ENCODE data around the gene DSCAML1. TPM values are rescaled to one million over a fixed set of nuclear protein-coding genes. Genes with fewer than 3 reads are reported as not detected.
"Not testable (repeated sequence)": the region's sequence is repeated elsewhere in the genome, so short reads cannot be mapped to it uniquely, and the experiment has no call there.

The DSCAML1 gene
- total RNA-seq, 1 experiment from 2014 or later, result not detected

- no peak overlapping the region for H3K4me3 ChIP-seq
- DNase-seq, result no peak
- H3K9me3 ChIP-seq, result no peaks in the 10 kb centered on the region
- no peaks in the 10 kb centered on the region for H3K36me3 ChIP-seq
- H3K27me3 ChIP-seq, result peaks cover 23% of the 10 kb centered on the region
These were observed 7.8 kb downstream of the DSCAML1 start for GRCh38 chr11:117789241-117789640.

DNA sequence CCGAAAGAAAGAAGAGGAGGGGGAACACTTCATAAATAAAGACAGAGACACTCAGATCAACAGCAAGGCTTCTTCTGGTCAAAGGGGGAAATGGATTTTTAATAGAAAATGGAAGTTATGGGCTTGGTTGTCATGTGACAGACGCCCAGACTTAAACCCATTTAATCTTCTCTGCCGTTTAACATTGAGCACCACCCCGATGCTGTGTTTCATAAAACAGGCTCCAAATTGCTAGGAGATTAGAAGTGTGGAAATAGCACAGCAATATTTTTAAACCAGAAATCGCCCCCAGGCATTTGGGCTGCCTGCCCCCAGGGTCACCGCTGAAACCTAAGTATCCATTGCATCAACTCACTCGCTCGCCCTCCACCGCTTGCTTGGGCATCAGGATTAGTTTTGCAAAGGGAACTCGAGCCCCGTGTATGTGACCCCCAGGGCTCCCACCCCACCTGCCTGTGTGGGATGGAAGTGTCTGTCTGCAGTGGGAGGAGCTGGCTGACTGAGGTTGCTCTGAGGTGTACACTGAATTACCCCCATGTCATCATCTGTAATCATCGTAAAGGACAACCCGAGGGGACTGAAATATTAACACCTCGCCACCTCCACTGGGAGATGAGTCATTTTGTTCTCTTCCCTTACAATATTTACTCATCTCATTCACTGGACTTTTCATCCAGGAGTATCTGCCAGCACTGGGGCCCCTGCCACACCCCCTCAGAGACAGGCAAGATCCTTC, 10.7 kb downstream of the DSCAML1 start:
- DNase-seq, result peak; percentile 17
- Histone ChIP-seq H3K4me3 (no peak overlapping the region), H3K9me3 (no peaks in the 10 kb centered on the region), H3K36me3 (no peaks in the 10 kb centered on the region), H3K27me3 (peaks cover 41% of the 10 kb centered on the region)

DNA sequence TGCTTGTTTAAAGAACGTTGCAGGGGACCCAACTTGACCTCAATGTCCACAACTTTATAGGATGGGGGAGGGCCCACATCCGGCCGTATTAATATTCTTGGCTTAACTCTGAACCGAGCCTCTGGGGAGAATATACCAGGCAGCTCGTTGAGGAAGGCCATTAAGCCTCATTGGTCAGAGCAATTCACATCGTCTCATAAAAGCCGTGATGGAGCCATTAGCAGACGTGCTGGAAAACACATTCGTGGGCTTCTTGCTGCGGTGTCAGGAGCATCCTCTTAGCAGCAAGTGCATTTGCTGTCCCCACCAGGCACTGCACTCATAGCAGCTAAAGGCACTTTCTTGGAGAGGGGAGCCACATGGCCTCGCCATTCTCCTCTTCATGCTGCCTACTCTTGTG, 14.9 kb downstream of the DSCAML1 start:
- Histone ChIP-seq H3K27me3 (peaks cover 60% of the 10 kb centered on the region), H3K4me3 (no peak overlapping the region), H3K36me3 (no peaks in the 10 kb centered on the region), H3K9me3 (no peaks in the 10 kb centered on the region)
- DNase-seq, result no peak

- H3K9me3 ChIP-seq, result no peaks in the 10 kb centered on the region
- H3K4me3 ChIP-seq, result no peak overlapping the region
- peaks cover 64% of the 10 kb centered on the region for H3K27me3 ChIP-seq
- H3K36me3 ChIP-seq, result no peaks in the 10 kb centered on the region
- no peak for DNase-seq
These were observed 15.4 kb downstream of the DSCAML1 start for GRCh38 chr11:117781627-117782026.

DNA sequence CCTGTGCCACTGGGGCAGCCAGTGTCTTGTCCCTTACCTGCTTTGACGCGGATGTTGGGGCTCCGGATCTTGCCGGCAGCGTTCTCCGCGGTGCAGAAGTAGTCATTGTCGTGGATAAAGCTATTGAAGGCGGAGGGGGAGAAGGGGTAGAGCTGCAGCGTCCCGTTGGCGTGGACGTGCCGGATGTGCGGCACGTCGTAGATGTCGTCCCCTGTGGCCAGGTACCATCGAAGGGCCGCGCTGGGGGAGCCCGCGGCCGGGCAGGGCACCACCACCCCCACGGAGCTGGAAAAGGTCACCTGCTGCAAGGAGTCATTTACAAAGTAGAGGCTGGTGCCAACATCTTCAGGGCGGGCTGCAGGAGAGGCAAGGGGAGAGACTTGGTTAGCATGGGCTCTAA, 16.6 kb downstream of the DSCAML1 start:
- DNase-seq, result no peak
- H3K27me3 ChIP-seq, result peaks cover 61% of the 10 kb centered on the region
- H3K9me3 ChIP-seq, result no peaks in the 10 kb centered on the region
- no peaks in the 10 kb centered on the region for H3K36me3 ChIP-seq
- H3K4me3 ChIP-seq, result no peak overlapping the region

DNA sequence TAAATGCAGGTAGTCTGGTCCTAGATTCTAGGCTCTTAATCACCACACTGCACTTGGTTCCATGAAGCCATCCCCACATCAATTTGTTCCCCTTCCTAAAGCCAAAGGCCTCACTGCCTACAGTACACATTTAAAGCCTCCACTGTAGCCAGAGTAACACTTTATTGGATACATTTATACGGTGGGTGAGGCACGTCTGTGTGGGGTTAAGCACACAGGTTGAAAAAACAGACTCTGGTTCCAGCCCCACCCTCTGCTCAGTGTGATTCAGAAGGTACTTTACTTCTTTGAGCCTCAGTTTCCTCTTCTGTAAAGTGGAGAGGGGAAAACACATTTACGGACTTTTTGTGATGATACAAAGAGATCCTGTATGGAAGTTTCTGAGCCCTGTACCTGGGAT, 22.5 kb downstream of the DSCAML1 start:
- Histone ChIP-seq H3K4me3 (no peak overlapping the region), H3K27me3 (peaks cover 23% of the 10 kb centered on the region), H3K36me3 (no peaks in the 10 kb centered on the region), H3K9me3 (no peaks in the 10 kb centered on the region)
- DNase-seq, result no peak

DNA sequence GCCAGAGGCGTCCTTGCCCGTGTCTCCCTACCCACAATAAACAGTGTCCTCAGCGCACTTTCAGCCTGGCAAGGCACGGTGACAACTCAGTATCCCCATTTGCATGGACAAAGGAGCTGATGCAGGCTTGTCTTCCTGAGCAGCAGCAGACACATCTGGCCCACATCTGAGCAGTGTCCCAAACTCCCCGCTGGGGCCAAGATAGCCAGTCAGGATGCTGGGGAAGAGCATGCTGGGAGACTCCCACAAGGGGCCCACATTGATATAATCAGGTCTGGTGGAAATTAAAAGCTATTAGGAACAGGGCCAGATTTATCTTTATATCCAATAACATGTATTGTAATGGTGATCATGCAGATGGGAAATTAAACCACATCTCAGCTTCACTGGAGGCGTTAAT, 24.7 kb downstream of the DSCAML1 start:
- no peak for DNase-seq
- H3K27me3 ChIP-seq, result peaks cover 20% of the 10 kb centered on the region
- no peaks in the 10 kb centered on the region for H3K36me3 ChIP-seq
- no peak overlapping the region for H3K4me3 ChIP-seq
- no peaks in the 10 kb centered on the region for H3K9me3 ChIP-seq

DNA sequence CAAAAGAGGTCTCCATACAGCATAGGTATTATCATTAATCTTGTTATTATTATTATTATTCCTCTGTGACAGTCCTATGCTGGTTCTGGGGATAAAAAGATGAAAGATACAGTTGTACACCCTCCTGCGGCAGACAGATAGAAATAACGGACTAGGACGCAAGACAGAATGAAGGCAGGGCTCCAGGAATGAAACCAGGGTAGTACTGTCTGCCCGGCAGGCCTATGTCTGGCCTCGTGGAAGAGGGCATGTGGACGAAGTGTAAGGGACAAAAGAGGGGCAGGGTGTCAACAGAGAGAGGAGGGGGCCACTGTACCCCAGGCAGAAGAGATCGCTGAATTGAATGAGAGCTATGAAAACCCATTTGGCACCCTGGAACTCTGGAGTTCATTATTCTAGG, 25.2 kb downstream of the DSCAML1 start:
- DNase-seq, result no peak

GRCh38 chr11:117771197-117771596, 25.8 kb downstream of the DSCAML1 start:
- peaks cover 17% of the 10 kb centered on the region for H3K27me3 ChIP-seq
- no peak for DNase-seq
- H3K36me3 ChIP-seq, result no peaks in the 10 kb centered on the region
- H3K4me3 ChIP-seq, result no peak overlapping the region
- H3K9me3 ChIP-seq, result no peaks in the 10 kb centered on the region

More for the DNA sequence above, 25.2 kb downstream of the DSCAML1 start:
- Histone ChIP-seq H3K36me3 (no peaks in the 10 kb centered on the region), H3K9me3 (no peaks in the 10 kb centered on the region), H3K27me3 (peaks cover 17% of the 10 kb centered on the region), H3K4me3 (no peak overlapping the region)

DNA sequence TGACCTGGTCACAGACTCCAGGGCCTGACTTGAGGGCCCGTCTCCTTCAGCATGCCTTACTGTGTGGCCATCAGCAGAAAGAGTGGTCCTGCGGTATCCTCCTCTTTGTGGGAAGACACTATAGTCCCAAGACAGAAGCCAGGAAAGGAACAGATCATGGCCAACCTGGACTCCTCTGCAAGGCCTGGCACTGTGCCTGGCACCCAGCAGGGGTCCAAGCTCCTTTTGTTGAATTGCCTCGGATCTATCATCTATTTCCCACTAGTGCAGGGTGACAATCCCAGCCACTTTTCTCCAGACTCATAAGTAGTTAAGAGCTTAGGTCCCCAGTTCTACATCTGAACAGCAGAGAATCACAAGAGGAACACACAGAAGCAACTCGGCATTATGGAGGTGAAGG, 27.0 kb downstream of the DSCAML1 start:
- no peak for DNase-seq
- Histone ChIP-seq H3K9me3 (no peaks in the 10 kb centered on the region), H3K27me3 (peaks cover 18% of the 10 kb centered on the region), H3K4me3 (no peak overlapping the region), H3K36me3 (no peaks in the 10 kb centered on the region)

GRCh38 chr11:117769533-117769932, 27.5 kb downstream of the DSCAML1 start:
- DNase-seq, result no peak
- H3K27me3 ChIP-seq, result peaks cover 18% of the 10 kb centered on the region
- H3K4me3 ChIP-seq, result no peak overlapping the region
- H3K9me3 ChIP-seq, result no peaks in the 10 kb centered on the region
- no peaks in the 10 kb centered on the region for H3K36me3 ChIP-seq

DNA sequence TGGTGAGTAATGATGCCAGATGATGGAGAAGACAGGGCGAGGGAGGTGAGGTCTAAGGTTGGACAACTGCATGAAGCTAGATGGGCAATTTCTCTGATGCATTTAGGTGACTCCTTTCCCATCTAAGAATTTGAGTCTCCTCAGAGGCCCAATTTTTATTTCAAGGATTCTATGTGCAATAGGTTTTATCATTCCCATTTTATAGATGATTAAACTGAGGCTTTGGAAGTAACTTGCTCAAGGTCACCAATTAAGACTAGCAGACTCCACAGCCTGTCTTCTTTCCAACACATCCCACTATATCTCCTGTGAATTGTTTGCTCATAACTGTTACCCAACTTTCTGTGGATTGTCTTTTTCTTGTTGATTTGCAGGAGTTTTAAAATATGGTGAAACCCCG, 28.5 kb downstream of the DSCAML1 start:
- DNase-seq, result no peak
- H3K4me3 ChIP-seq, result no peak overlapping the region
- no peaks in the 10 kb centered on the region for H3K9me3 ChIP-seq
- peaks cover 18% of the 10 kb centered on the region for H3K27me3 ChIP-seq
- no peaks in the 10 kb centered on the region for H3K36me3 ChIP-seq

DNA sequence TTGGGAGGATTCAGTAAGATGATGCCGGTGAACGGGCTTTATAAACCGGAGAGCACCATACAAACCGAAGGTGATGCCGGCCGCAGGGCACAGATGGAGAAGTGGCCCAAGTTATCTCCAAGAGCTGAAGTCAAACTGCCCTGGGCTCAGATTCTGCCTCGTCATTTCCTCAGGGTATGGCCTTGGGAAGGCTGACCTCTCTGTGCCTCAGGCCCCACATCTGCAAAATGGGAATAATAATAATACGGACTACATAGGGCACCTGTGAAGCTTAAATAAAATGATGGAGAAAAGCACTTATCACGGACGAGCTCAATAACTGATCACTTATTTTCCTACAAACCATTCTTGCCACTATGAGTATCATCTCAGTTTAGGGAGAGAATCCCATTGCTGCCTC, 29.9 kb downstream of the DSCAML1 start:
- H3K27me3 ChIP-seq, result peaks cover 18% of the 10 kb centered on the region
- H3K9me3 ChIP-seq, result no peaks in the 10 kb centered on the region
- no peak for DNase-seq
- no peak overlapping the region for H3K4me3 ChIP-seq
- H3K36me3 ChIP-seq, result no peaks in the 10 kb centered on the region

DNA sequence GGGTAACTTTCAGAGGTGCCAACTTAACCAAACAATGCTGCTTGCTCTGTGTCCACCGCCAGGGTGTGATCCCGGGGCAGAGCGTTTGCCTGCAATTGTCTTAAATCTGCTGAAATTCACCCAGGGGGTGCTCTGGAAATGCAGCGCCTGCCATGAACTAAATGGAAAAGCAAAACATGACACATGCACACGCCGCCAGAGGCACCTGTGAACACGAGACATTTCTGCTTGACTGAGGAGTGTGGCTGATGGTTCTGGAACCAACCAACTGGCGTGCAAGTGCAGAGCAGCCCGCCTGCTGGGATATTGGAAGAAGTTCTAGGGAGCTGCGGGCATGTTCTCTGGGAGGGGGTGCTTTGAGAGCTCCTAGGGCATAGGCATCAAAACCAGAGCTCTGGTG, 30.4 kb downstream of the DSCAML1 start:
- H3K36me3 ChIP-seq, result no peaks in the 10 kb centered on the region
- H3K27me3 ChIP-seq, result peaks cover 18% of the 10 kb centered on the region
- no peak overlapping the region for H3K4me3 ChIP-seq

GRCh38 chr11:117766026-117766425, 31.0 kb downstream of the DSCAML1 start:
- no peak for DNase-seq
- peaks cover 18% of the 10 kb centered on the region for H3K27me3 ChIP-seq
- no peak overlapping the region for H3K4me3 ChIP-seq
- H3K36me3 ChIP-seq, result no peaks in the 10 kb centered on the region
- no peaks in the 10 kb centered on the region for H3K9me3 ChIP-seq

More for the DNA sequence above, 30.4 kb downstream of the DSCAML1 start:
- H3K9me3 ChIP-seq, result no peaks in the 10 kb centered on the region
- no peak for DNase-seq

GRCh38 chr11:117765068-117765467, 31.9 kb downstream of the DSCAML1 start:
- DNase-seq, result no peak
- H3K27me3 ChIP-seq, result peaks cover 18% of the 10 kb centered on the region

DNA sequence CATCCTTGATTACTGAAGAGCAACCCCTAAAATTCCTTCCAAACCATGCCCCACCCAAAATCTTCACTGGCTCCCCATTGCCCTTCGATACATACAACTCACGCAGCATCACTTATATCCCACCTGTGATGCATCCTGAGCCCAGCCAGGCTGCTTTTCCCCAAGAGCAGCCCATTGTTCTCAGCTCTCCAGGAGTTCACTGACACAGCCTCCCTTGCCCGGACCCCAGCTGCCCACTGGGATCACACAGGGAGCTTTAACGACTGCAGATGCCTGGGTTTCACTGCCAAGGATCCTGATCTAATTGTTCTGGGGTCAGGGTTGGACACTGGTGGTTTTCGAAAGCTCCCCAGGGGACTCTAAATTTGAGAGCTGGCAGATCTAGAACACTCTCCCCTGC, 33.6 kb downstream of the DSCAML1 start:
- H3K9me3 ChIP-seq, H3K36me3 ChIP-seq, DNase-seq, H3K4me3 ChIP-seq: not testable (repeated sequence)
- H3K27me3 ChIP-seq, result peaks cover 15% of the 10 kb centered on the region

More at GRCh38 chr11:117765068-117765467, 31.9 kb downstream of the DSCAML1 start:
- no peak overlapping the region for H3K4me3 ChIP-seq
- H3K36me3 ChIP-seq, result no peaks in the 10 kb centered on the region
- H3K9me3 ChIP-seq, result no peaks in the 10 kb centered on the region

DNA sequence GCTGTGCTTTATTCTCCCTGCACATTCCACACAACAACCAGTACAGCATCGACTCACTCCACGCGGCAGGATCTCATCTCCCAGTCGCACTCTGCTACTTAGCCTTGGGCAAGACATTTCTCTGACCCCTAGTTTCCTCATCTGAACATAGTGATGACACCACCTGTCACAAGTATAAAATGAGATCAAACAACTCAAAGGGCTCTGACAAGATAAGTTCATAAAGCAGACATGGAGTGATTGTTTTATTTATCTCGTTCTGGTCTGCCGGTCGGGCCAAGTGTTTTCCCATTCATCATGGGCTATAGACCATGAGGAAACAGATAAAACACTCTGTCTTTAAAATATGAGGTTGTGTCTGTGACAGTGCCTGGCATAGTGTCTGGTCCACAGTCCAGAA, 35.0 kb downstream of the DSCAML1 start:
- no peak for DNase-seq
- Histone ChIP-seq H3K36me3 (no peaks in the 10 kb centered on the region), H3K27me3 (peaks cover 11% of the 10 kb centered on the region), H3K9me3 (no peaks in the 10 kb centered on the region), H3K4me3 (no peak overlapping the region)
